ENCODE measurements around the gene PBX3. TPM values are rescaled to one million over a fixed set of nuclear protein-coding genes. Genes with fewer than 3 reads are reported as not detected.

The PBX3 gene
- total RNA-seq, 1 experiment from 2014 or later, result 9.6 TPM

GRCh38 chr9:125948887-125949596, 201.9 kb downstream of the PBX3 start:
- DNase-seq (ENCODE audit: low spot score), result no peak

GRCh38 chr9:125949703-125950460, 202.7 kb downstream of the PBX3 start:
- DNase-seq (ENCODE audit: low spot score), result no peak

GRCh38 chr9:125950880-125951471, 203.8 kb downstream of the PBX3 start:
- no peak for DNase-seq (ENCODE audit: low spot score)

- DNase-seq (ENCODE audit: low spot score), result no peak
Observed at GRCh38 chr9:125953314-125954019, 206.3 kb downstream of the PBX3 start.

- no peak for DNase-seq (ENCODE audit: low spot score)
Observed at GRCh38 chr9:125956102-125956501, 208.9 kb downstream of the PBX3 start.

- no peak for DNase-seq (ENCODE audit: low spot score)
Observed at GRCh38 chr9:125959315-125959714, 212.1 kb downstream of the PBX3 start.

GRCh38 chr9:125959951-125960619, 212.9 kb downstream of the PBX3 start:
- DNase-seq (ENCODE audit: low spot score), result no peak

GRCh38 chr9:125960626-125961025, 213.5 kb downstream of the PBX3 start:
- DNase-seq (ENCODE audit: low spot score), result no peak

GRCh38 chr9:125961072-125961471, 213.9 kb downstream of the PBX3 start:
- DNase-seq (ENCODE audit: low spot score), result no peak

- DNase-seq (ENCODE audit: low spot score), result no peak
Observed at GRCh38 chr9:125963932-125964331, 216.8 kb downstream of the PBX3 start.

- DNase-seq (ENCODE audit: low spot score), result no peak
Observed at GRCh38 chr9:125964702-125965225, 217.6 kb downstream of the PBX3 start.

- DNase-seq (ENCODE audit: low spot score), result no peak
Observed at GRCh38 chr9:125965477-125965876, 218.3 kb downstream of the PBX3 start.

GRCh38 chr9:125966466-125966865, 219.3 kb downstream of the PBX3 start:
- DNase-seq (ENCODE audit: low spot score), result no peak

- no peak for DNase-seq (ENCODE audit: low spot score)
Observed at GRCh38 chr9:125966959-125967711, 220.0 kb downstream of the PBX3 start.

- no peak for DNase-seq (ENCODE audit: low spot score)
Observed at GRCh38 chr9:125968714-125969374, 221.7 kb downstream of the PBX3 start.

- DNase-seq (ENCODE audit: low spot score), result no peak
Observed at GRCh38 chr9:125969462-125969861, 222.3 kb downstream of the PBX3 start.

- no peak for DNase-seq (ENCODE audit: low spot score)
Observed at GRCh38 chr9:125969868-125970267, 222.7 kb downstream of the PBX3 start.

GRCh38 chr9:125970340-125970739, 223.2 kb downstream of the PBX3 start:
- DNase-seq (ENCODE audit: low spot score), result no peak

- no peak for DNase-seq (ENCODE audit: low spot score)
Observed at GRCh38 chr9:125971050-125971449, 223.9 kb downstream of the PBX3 start.
